ENCODE results near the gene SLC44A4. TPM values are rescaled to one million over a fixed set of nuclear protein-coding genes. Genes with fewer than 3 reads are reported as not detected.
A peak's percentile ranks its signal among the peaks of the same experiment; 100 is the strongest.
"Not testable (repeated sequence)": the region's sequence is repeated elsewhere in the genome, so short reads cannot be mapped to it uniquely, and the experiment has no call there.

SLC44A4 gene
- total RNA-seq, 1 experiment from 2014 or later = 3.5 TPM

DNA sequence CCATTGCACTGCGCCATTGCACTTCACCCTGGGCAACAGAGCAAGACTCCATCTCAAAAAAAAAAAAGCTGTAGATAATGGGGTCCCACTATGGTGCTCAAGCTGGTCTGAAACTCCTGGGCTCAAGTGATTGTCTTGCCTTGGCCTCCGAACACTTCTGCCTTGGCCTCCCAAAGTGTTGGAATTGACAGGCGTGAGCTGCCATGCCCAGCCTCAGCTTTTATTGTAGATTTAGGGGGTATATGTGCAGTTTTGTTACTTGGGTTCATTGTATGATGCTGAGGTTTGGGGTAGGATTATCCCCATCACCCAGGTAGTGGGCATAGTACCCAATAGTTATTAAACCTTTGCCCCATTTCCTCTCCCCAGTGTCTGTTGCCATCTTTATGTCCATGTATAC, 39.8 kb downstream of the SLC44A4 start:
- CTCF ChIA-PET = no interaction called here
- Histone ChIP-seq H3K9me2 (replicated peaks; ENCODE audit: low read length) (no peaks in the 10 kb centered on the region), H3K9me3 (ENCODE audit: low read length) (no peaks in the 10 kb centered on the region), H3K79me2 (ENCODE audit: low read length) (peaks cover 45% of the 10 kb centered on the region), H3K27ac (ENCODE audit: low read length) (no peak overlapping the region), H3K4me2 (ENCODE audit: low read length) (peak overlapping the region; percentile 14; the same call in 1 of the 2 replicates), H3K4me1 (ENCODE audit: insufficient read depth, low read length) (peaks cover 18% of the 10 kb centered on the region), H3K9ac (ENCODE audit: low read length) (no peak overlapping the region), H3K36me3 (ENCODE audit: low read depth, low read length) (peaks cover 45% of the 10 kb centered on the region), H3K4me3 (ENCODE audit: low read length) (no peak overlapping the region), H3K27me3 (ENCODE audit: low read length) (no peaks in the 10 kb centered on the region), H3F3A (ENCODE audit: low read length, unreplicated experiment) (peaks cover 40% of the 10 kb centered on the region), H4K20me1 (ENCODE audit: low read length) (peaks cover 42% of the 10 kb centered on the region), H2AFZ (ENCODE audit: low read length) (no peak overlapping the region)
- ATAC-seq (no peak), DNase-seq (no peak)
- intact Hi-C loops (cut with micrococcal nuclease) = loop anchor here (10.0 kb wide), 1 partner anchor 154 kb away; the partner anchor contains the start of gene LY6G5C
- no TSS peak for BruUV-seq (replicated peaks)
- TF ChIP-seq EZH2 (IDR thresholded peaks at IDR 0.05; ENCODE audit: low read length, unreplicated experiment) (no peak), EZH2phosphoT487 (IDR thresholded peaks at IDR 0.05; ENCODE audit: borderline replicate concordance, low read length) (no peak), CTCF (conservative IDR thresholded peaks at IDR 0.05; ENCODE audit: low read depth, low read length) (no peak)
- POLR2A ChIA-PET (ENCODE audit: unreplicated experiment) = no interaction called here

DNA sequence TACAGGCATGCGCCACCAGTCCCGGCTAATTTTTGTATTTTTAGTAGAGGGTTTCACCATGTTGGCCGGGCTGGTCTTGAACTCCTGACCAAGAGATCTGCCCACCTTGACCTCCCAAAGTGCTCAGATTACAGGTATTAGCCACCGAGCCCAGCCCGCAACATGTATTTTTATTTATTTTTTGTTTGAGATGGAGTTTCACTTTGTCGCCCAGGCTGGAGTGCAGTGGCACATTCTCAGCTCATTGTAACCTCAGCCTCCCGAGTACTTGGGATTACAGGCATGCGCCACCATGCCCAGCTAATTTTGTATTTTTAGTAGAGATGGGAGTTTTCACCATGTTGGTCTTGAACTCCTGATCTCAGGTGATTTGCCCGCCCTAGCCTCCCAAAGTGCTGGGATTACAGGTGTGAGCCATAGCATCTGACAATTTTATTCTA, 40.7 kb downstream of the SLC44A4 start:
- Histone ChIP-seq H3K4me2 (ENCODE audit: low read length) (peak overlapping the region; percentile 92), H3K79me2 (ENCODE audit: low read length) (peaks cover 51% of the 10 kb centered on the region)

GRCh38 chr6:31837369-31838113, 41.3 kb downstream of the SLC44A4 start:
- ATAC-seq (no peak), DNase-seq (no peak)
- intact Hi-C loops (cut with micrococcal nuclease) = loop anchor here (10.0 kb wide), 1 partner anchor 153 kb away; the partner anchor contains the start of gene LY6G5C
- POLR2A ChIA-PET (ENCODE audit: unreplicated experiment) = interaction anchor here (0.6 to 1.2 kb wide), 2 partner anchors 10 to 855 kb away, joined by 3 to 4 read pairs; no protein-coding TSS in a partner anchor
- peaks cover 40% of the 10 kb centered on the region for H3F3A ChIP-seq (ENCODE audit: low read length, unreplicated experiment)
- H3K4me3 ChIP-seq (ENCODE audit: low read length) = peak overlapping the region; percentile 97
- no peak overlapping the region for H3K27ac ChIP-seq (ENCODE audit: low read length)
- peaks cover 18% of the 10 kb centered on the region for H3K4me1 ChIP-seq (ENCODE audit: insufficient read depth, low read length)
- H3K9me3 ChIP-seq (ENCODE audit: low read length) = no peaks in the 10 kb centered on the region
- peaks cover 45% of the 10 kb centered on the region for H3K36me3 ChIP-seq (ENCODE audit: low read depth, low read length)
- TF ChIP-seq EZH2phosphoT487 (IDR thresholded peaks at IDR 0.05; ENCODE audit: borderline replicate concordance, low read length) (no peak), EZH2 (IDR thresholded peaks at IDR 0.05; ENCODE audit: low read length, unreplicated experiment) (no peak), CTCF (conservative IDR thresholded peaks at IDR 0.05; ENCODE audit: low read depth, low read length) (no peak)
- H4K20me1 ChIP-seq (ENCODE audit: low read length) = peaks cover 42% of the 10 kb centered on the region
- no peaks in the 10 kb centered on the region for H3K27me3 ChIP-seq (ENCODE audit: low read length)
- peak overlapping the region; percentile 92 for H3K4me2 ChIP-seq (ENCODE audit: low read length)
- BruUV-seq (replicated peaks) = no TSS peak
- CTCF ChIA-PET = interaction anchor here (0.6 kb wide), 2 partner anchors 25 to 36 kb away, joined by 3 read pairs; no protein-coding TSS in a partner anchor
- H2AFZ ChIP-seq (ENCODE audit: low read length) = no peak overlapping the region
- no peaks in the 10 kb centered on the region for H3K9me2 ChIP-seq (replicated peaks; ENCODE audit: low read length)
- H3K9ac ChIP-seq (ENCODE audit: low read length) = peak overlapping the region; percentile 98
- peaks cover 57% of the 10 kb centered on the region for H3K79me2 ChIP-seq (ENCODE audit: low read length)

More for the DNA sequence above, 40.7 kb downstream of the SLC44A4 start:
- peaks cover 18% of the 10 kb centered on the region for H3K4me1 ChIP-seq (ENCODE audit: insufficient read depth, low read length)
- peak overlapping the region; percentile 97 for H3K4me3 ChIP-seq (ENCODE audit: low read length)
- H3K27ac ChIP-seq (ENCODE audit: low read length); H3K27me3 ChIP-seq (ENCODE audit: low read length); ATAC-seq; CTCF ChIA-PET; DNase-seq; BruUV-seq (replicated peaks); H2AFZ ChIP-seq (ENCODE audit: low read length); H3K9me3 ChIP-seq (ENCODE audit: low read length); H3K9me2 ChIP-seq (replicated peaks; ENCODE audit: low read length): not testable (repeated sequence)
- H3K36me3 ChIP-seq (ENCODE audit: low read depth, low read length) = peaks cover 45% of the 10 kb centered on the region
- peak overlapping the region; percentile 98; the same call in 1 of the 2 replicates for H3K9ac ChIP-seq (ENCODE audit: low read length)
- POLR2A ChIA-PET (ENCODE audit: unreplicated experiment) = interaction anchor here (1.2 kb wide), 1 partner anchor 11 kb away, joined by 4 read pairs; no protein-coding TSS in a partner anchor
- peaks cover 40% of the 10 kb centered on the region for H3F3A ChIP-seq (ENCODE audit: low read length, unreplicated experiment)
- peaks cover 42% of the 10 kb centered on the region for H4K20me1 ChIP-seq (ENCODE audit: low read length)
- intact Hi-C loops (cut with micrococcal nuclease) = loop anchor here (10.0 kb wide), 1 partner anchor 153 kb away; the partner anchor contains the start of gene LY6G5C
